K562 (cell line): Measurements from ENCODE around the gene RANBP3. TPM values are rescaled to one million over a fixed set of nuclear protein-coding genes. Genes with fewer than 3 reads are reported as not detected.
"Not testable (repeated sequence)": the region's sequence is repeated elsewhere in the genome, so short reads cannot be mapped to it uniquely, and the experiment has no call there.

Experiments used
- ATAC-seq: fragments of 200-7000 bp; cut with Tn5 transposase; 3 replicates; pipeline ENCODE4 v1.9.1; 2020; ENCODE audit warnings: moderate library complexity
- BruUV-seq: library from RNA; stranded (reverse); fragments of 400-500 nt; replicated peaks from 2 replicates; lab custom pipeline; 2021; lab: Mats Ljungman, UMichigan
- CTCF ChIA-PET: fragments of 300-600 bp; formaldehyde crosslinking; extraction: SDS; loops from one replicate; lab custom pipeline; 2021; ENCODE audit warnings: low intra/inter-chr PET ratio; lab: Yijun Ruan, JAX
- POLR2A ChIA-PET: fragments of 300-600, 350-650 bp; sonication (Branson Sonifier 250); formaldehyde crosslinking; extraction: SDS; loops from one replicate; lab custom pipeline; 2021; ENCODE audit warnings: antibody characterized with exemption, inconsistent platforms; lab: Yijun Ruan, JAX
- DNase-seq, 4 experiments: peaks; one replicate each; pipeline versions ENCODE4 v3.0.0 to v3.0.0-alpha.2; 2011 to 2018; ENCODE audit warnings: low spot score in 3 of 4, mixed read lengths in 3 of 4; ENCODE audit errors: extremely low read depth in 1 of 4
- FAIRE-seq: peaks from 2 replicates; lab custom pipeline; 2011; peaks lifted over from hg19 to GRCh38; lab: Jason Lieb, UNC
- H2AFZ ChIP-seq: 2 replicates; pipeline ENCODE4 v1.6.0; 2011; ENCODE audit warnings: low read depth, low read length, control low read depth, inconsistent platforms
- H3K27ac ChIP-seq: fragments of 200-600 bp; 3 replicates; pipeline ENCODE4 v1.8.0; 2011; ENCODE audit warnings: low read depth, mild to moderate bottlenecking, control low read depth, inconsistent platforms, low read length, moderate library complexity, mixed read lengths; ENCODE audit errors: extremely low read depth
- H3K27me3 ChIP-seq, 2 experiments: fragments of 300-600 bp in 1 of 2; 2 replicates in 1 of 2; 3 replicates in 1 of 2; pipeline versions ENCODE4 v1.6.0 to v1.8.0; 2011; ENCODE audit warnings: inconsistent platforms in 2 of 2, low read length in 2 of 2, mild to moderate bottlenecking in 1 of 2, mixed read lengths in 1 of 2, moderate library complexity in 1 of 2; ENCODE audit not compliant: control insufficient read depth in 2 of 2, insufficient read depth in 2 of 2
- H3K36me3 ChIP-seq: fragments of 300-600 bp; 3 replicates; pipeline ENCODE4 v1.8.0; 2011; ENCODE audit warnings: mild to moderate bottlenecking, low read length, inconsistent platforms; ENCODE audit not compliant: control insufficient read depth, insufficient read depth
- H3K4me1 ChIP-seq, 2 experiments: fragments of 200-600 bp in 1 of 2; replicated peaks in 1 of 2; 2 replicates in 1 of 2; 3 replicates in 1 of 2; pipeline versions ENCODE4 v1.5.1 to v1.8.0; 2011; ENCODE audit warnings: inconsistent platforms in 2 of 2, low read length in 2 of 2, mild to moderate bottlenecking in 1 of 2, mixed read lengths in 1 of 2, moderate library complexity in 1 of 2; ENCODE audit not compliant: control insufficient read depth in 2 of 2, insufficient read depth in 2 of 2
- H3K4me2 ChIP-seq: 2 replicates; pipeline ENCODE4 v1.6.1; 2011; ENCODE audit warnings: low read length, control low read depth, inconsistent platforms, mixed read lengths; ENCODE audit not compliant: insufficient read depth
- H3K4me3 ChIP-seq: fragments of 200-600 bp; sonication (generic), shearing (Covaris generic); 2 replicates; pipeline ENCODE4 v1.5.1; 2016; ENCODE audit warnings: control low read depth, inconsistent platforms
- H3K79me2 ChIP-seq: fragments of 200-600 bp; 3 replicates; pipeline ENCODE4 v1.8.0; 2011; ENCODE audit warnings: low read length, inconsistent platforms; ENCODE audit not compliant: control insufficient read depth, insufficient read depth
- H3K9ac ChIP-seq, 2 experiments: 2 replicates each; pipeline versions ENCODE4 v1.6.0 to v1.6.1; 2011; ENCODE audit warnings: low read depth in 2 of 2, low read length in 2 of 2, control low read depth in 1 of 2, inconsistent platforms in 1 of 2, mild to moderate bottlenecking in 1 of 2, mixed read lengths in 1 of 2; ENCODE audit not compliant: insufficient read depth in 1 of 2
- H3K9me1 ChIP-seq: one replicate; pipeline ENCODE4 v1.6.0; 2011; ENCODE audit warnings: inconsistent platforms, mild to moderate bottlenecking, low read length, moderate library complexity; ENCODE audit not compliant: control insufficient read depth, insufficient read depth
- H3K9me3 ChIP-seq: replicated peaks from 2 replicates; pipeline ENCODE4 v1.5.1; 2011; ENCODE audit warnings: low read depth, low read length, inconsistent platforms; ENCODE audit not compliant: control insufficient read depth, insufficient read depth
- H4K20me1 ChIP-seq: replicated peaks from 2 replicates; pipeline ENCODE4 v1.6.1; 2011; ENCODE audit warnings: low read length, inconsistent platforms, mixed read lengths; ENCODE audit not compliant: control insufficient read depth, insufficient read depth
- ARID1B ChIP-seq: fragments of 450-650 bp; IDR thresholded peaks from 2 replicates; pipeline ENCODE4 v1.6.1; 2016; ENCODE audit warnings: antibody characterized with exemption, mild to moderate bottlenecking, inconsistent platforms
- BRD4 ChIP-seq: fragments of 200-600 bp; sonication (generic); IDR thresholded peaks from 2 replicates; pipeline ENCODE4 v1.6.1; 2017; ENCODE audit warnings: inconsistent platforms
- CBFA2T2 ChIP-seq: fragments of 450-650 bp; conservative IDR thresholded peaks from 2 replicates; pipeline ENCODE4 v1.6.1; 2017; ENCODE audit warnings: mild to moderate bottlenecking
- CBFA2T3 ChIP-seq: fragments of 450-650 bp; IDR thresholded peaks from 2 replicates; pipeline ENCODE4 v1.6.1; 2017
- CC2D1A ChIP-seq: fragments of 450-650 bp; IDR thresholded peaks from 2 replicates; pipeline ENCODE4 v1.6.1; 2017; ENCODE audit warnings: mild to moderate bottlenecking
- DPF2 ChIP-seq: fragments of 450-650 bp; IDR thresholded peaks from 2 replicates; pipeline ENCODE4 v1.6.1; 2016
- FOXM1 ChIP-seq, 2 experiments: fragments of 450-650 bp in 1 of 2; sonication (generic) in 1 of 2; formaldehyde crosslinking in 1 of 2; IDR thresholded peaks; 2 replicates each; pipeline versions ENCODE4 v1.6.1 to v1.9.0; 2017 to 2022; ENCODE audit warnings: low read depth in 2 of 2, mild to moderate bottlenecking in 2 of 2, missing genetic modification reagents in 1 of 2, moderate library complexity in 1 of 2
- KDM1A ChIP-seq, 2 experiments: fragments of 450-650 bp; IDR thresholded peaks; 2 replicates each; pipeline ENCODE4 v1.6.1; 2016; ENCODE audit warnings: mild to moderate bottlenecking in 2 of 2
- MTA2 ChIP-seq: fragments of 450-650 bp; IDR thresholded peaks from 2 replicates; pipeline ENCODE4 v1.6.1; 2016; ENCODE audit warnings: low read depth
- NCOR1 ChIP-seq: fragments of 450-650 bp; IDR thresholded peaks from 2 replicates; pipeline ENCODE4 v1.6.1; 2016; ENCODE audit warnings: mild to moderate bottlenecking, moderate library complexity
- NFIC ChIP-seq: fragments of 450-650 bp; IDR thresholded peaks from 2 replicates; pipeline ENCODE4 v1.6.1; 2017; ENCODE audit warnings: mild to moderate bottlenecking, inconsistent platforms
- PHB2 ChIP-seq: fragments of 450-650 bp; IDR thresholded peaks from 2 replicates; pipeline ENCODE4 v1.6.1; 2017; ENCODE audit warnings: low read depth
- POLR2AphosphoS5 ChIP-seq: IDR thresholded peaks from 2 replicates; pipeline ENCODE4 v1.6.1; 2011; ENCODE audit warnings: mild to moderate bottlenecking, low read depth, low read length, moderate library complexity; ENCODE audit not compliant: control insufficient read depth, insufficient read depth
- RNF2 ChIP-seq: sonication (generic); IDR thresholded peaks from 2 replicates; pipeline ENCODE4 v1.6.1; 2016
- TAL1 ChIP-seq: fragments of 450-650 bp; IDR thresholded peaks from 2 replicates; pipeline ENCODE4 v1.6.1; 2016; ENCODE audit warnings: mild to moderate bottlenecking
- TCF3 ChIP-seq: sonication (generic); formaldehyde crosslinking; IDR thresholded peaks from 2 replicates; pipeline ENCODE4 v1.4.0; 2020; ENCODE audit warnings: mild to moderate bottlenecking, missing genetic modification reagents
- TEAD4 ChIP-seq, 2 experiments: sonication (generic) in 1 of 2; formaldehyde crosslinking in 1 of 2; IDR thresholded peaks; 2 replicates each; pipeline versions ENCODE4 v1.6.1 to v1.8.0; 2012 to 2022; ENCODE audit warnings: borderline replicate concordance in 1 of 2, inconsistent platforms in 1 of 2, low read length in 1 of 2, mild to moderate bottlenecking in 1 of 2, missing genetic modification reagents in 1 of 2
- TRIM24 ChIP-seq, 2 experiments: fragments of 450-650 bp; IDR thresholded peaks; 2 replicates each; pipeline ENCODE4 v1.6.1; 2016
- WGBS: fragments of 100-300 bp; shearing (Covaris generic); methylation state at CpG from one replicate; pipeline ENCODE4 v1.1.6; 2016; ENCODE audit warnings: low coverage, mixed read lengths; ENCODE audit not compliant: insufficient coverage; ENCODE audit errors: missing lambda C conversion rate; 5-methylcytosine and 5-hydroxymethylcytosine counted together
- in situ Hi-C: fragments of 300-500 bp; cut with MboI; formaldehyde crosslinking; loops from 4 replicates; pipeline ENCODE4 v1.15.0; 2018; ENCODE audit warnings: inconsistent platforms, mixed read lengths
- intact Hi-C: fragments of 100-400 bp; cut with micrococcal nuclease; formaldehyde crosslinking; loops from 2 replicates; pipeline ENCODE4 v1.14.2; 2022
- polyA plus RNA-seq, 8 experiments: library from polyadenylated mRNA; depleted of rRNA in 4 of 8; stranded (reverse) in 5 of 8; unstranded in 3 of 8; fragments of >200 nt; fragmentation: Nextera tagmentation in 2 of 8; fragmentation: Illumina TruSeq in 1 of 8; extraction: Ambion mirVana in 2 of 8; extraction: Trizol in 1 of 8; gene quantifications; 2 replicates each; pipeline versions ENCODE4 v1.2.1 to v1.2.3, GENCODE V29; 2011 to 2014; ENCODE audit warnings: inconsistent platforms in 1 of 8, missing spikeins in 1 of 8
- total RNA-seq, 7 experiments: library from RNA; depleted of rRNA in 6 of 7; stranded (reverse); fragments of >200 nt in 6 of 7; fragmentation: Illumina TruSeq in 2 of 7; extraction: Trizol in 2 of 7; gene quantifications; 2 replicates each; pipeline versions ENCODE4 v1.2.1 to v1.2.3, GENCODE V29; 2011 to 2021; ENCODE audit warnings: low replicate concordance in 1 of 7
- TF ChIP-seq, protein P1 (sequence below): IDR thresholded peaks from 3 replicates; pipeline ENCODE4 v1.6.1; 2011; ENCODE audit warnings: borderline replicate concordance, mild to moderate bottlenecking, moderate library complexity; ENCODE audit not compliant: insufficient read length; ENCODE audit errors: extremely low read depth

The RANBP3 gene
- total and polyA plus RNA-seq, 9 of the 15 experiments (the other 6 are each of a cell fraction or from before 2014, with no cell fraction given), result 0.90 to 95.1 (median 63.2) TPM

GRCh38 chr19:5889288-5889971 lies 88.5 kb downstream of the RANBP3 start (continued):
- TF ChIP-seq, protein P1, sequence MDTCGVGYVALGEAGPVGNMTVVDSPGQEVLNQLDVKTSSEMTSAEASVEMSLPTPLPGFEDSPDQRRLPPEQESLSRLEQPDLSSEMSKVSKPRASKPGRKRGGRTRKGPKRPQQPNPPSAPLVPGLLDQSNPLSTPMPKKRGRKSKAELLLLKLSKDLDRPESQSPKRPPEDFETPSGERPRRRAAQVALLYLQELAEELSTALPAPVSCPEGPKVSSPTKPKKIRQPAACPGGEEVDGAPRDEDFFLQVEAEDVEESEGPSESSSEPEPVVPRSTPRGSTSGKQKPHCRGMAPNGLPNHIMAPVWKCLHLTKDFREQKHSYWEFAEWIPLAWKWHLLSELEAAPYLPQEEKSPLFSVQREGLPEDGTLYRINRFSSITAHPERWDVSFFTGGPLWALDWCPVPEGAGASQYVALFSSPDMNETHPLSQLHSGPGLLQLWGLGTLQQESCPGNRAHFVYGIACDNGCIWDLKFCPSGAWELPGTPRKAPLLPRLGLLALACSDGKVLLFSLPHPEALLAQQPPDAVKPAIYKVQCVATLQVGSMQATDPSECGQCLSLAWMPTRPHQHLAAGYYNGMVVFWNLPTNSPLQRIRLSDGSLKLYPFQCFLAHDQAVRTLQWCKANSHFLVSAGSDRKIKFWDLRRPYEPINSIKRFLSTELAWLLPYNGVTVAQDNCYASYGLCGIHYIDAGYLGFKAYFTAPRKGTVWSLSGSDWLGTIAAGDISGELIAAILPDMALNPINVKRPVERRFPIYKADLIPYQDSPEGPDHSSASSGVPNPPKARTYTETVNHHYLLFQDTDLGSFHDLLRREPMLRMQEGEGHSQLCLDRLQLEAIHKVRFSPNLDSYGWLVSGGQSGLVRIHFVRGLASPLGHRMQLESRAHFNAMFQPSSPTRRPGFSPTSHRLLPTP, result no peak
- TF ChIP-seq BRD4 (no peak), RNF2 (no peak)

- H2AFZ ChIP-seq; in situ Hi-C loops; H3K4me3 ChIP-seq; H3K27ac ChIP-seq; intact Hi-C loops; H3K9me1 ChIP-seq; H3K9me3 ChIP-seq; H3K79me2 ChIP-seq; H3K4me2 ChIP-seq; FAIRE-seq; H3K36me3 ChIP-seq; H4K20me1 ChIP-seq; BruUV-seq; ATAC-seq; CTCF ChIA-PET; TF ChIP-seq FOXM1 (CRISPR knock-in tag; IDR thresholded peaks at IDR 0.05; ENCODE audit: low read depth); TEAD4 (CRISPR knock-in tag; IDR thresholded peaks at IDR 0.05; ENCODE audit: borderline replicate concordance): not testable (repeated sequence)
- POLR2A ChIA-PET, result interaction anchor here (0.7 to 1.0 kb wide), 3 partner anchors 17 to 112 kb away, joined by 3 to 4 read pairs (median 3); no protein-coding TSS in a partner anchor
- peak overlapping the region in 1 of 2 experiments; percentile 17; a peak in 1 of 4 replicates for H3K9ac ChIP-seq
- 13% methylated on average over 11 of the region's 11 CpGs for WGBS
- peak; percentile 73 for TF ChIP-seq PHB2
- peak; percentile 71; the same call in 1 of the 2 replicates for TF ChIP-seq NCOR1
- peak; percentile 49 for TF ChIP-seq NFIC
- peak; percentile 86 for TF ChIP-seq CBFA2T2
- peak; percentile 47; the same call in 1 of the 2 replicates for TF ChIP-seq POLR2AphosphoS5
- TF ChIP-seq FOXM1 (IDR thresholded peaks at IDR 0.05; ENCODE audit: low read depth), result 0 out of 2 replicates have a peak, but pooled peaks have one; percentile 31
- TF ChIP-seq DPF2, result 0 out of 2 replicates have a peak, but pooled peaks have one; percentile 34
- peak; percentile 50; the same call in 1 of the 2 replicates for TF ChIP-seq CC2D1A
- peak; percentile 79 for TF ChIP-seq TCF3
- TF ChIP-seq TAL1, result peak; percentile 88
- TF ChIP-seq TEAD4 (IDR thresholded peaks at IDR 0.05; ENCODE audit: low read length), result peak; percentile 67
- TF ChIP-seq CBFA2T3, result peak; percentile 92
- peak; percentile 82 for TF ChIP-seq ARID1B
- TF ChIP-seq KDM1A (IDR thresholded peaks at IDR 0.05), result peak; percentile 23 to 33; a peak in 1 of 4 replicates
- TF ChIP-seq MTA2, result peak; percentile 70
- TF ChIP-seq TRIM24 (IDR thresholded peaks at IDR 0.05), result peak; percentile 43 to 44; a peak in 3 of 4 replicates
- DNase-seq, result peak in 1 of 4 experiments; percentile 43
- peaks cover 2 to 19% of the 10 kb centered on the region in 2 experiments; a peak in 2 of 5 replicates for H3K4me1 ChIP-seq
- peaks cover 10 to 27% of the 10 kb centered on the region in 2 experiments; a peak in 4 of 5 replicates for H3K27me3 ChIP-seq
These were observed 93.7 kb downstream of the RANBP3 start for GRCh38 chr19:5884065-5884811.
